Stimulated activated CD4-positive, alpha-beta T cell treated with anti-CD3 and anti-CD28 coated beads, Interleukin-15, amount 100 ng/mL, for 48 hours (primary cell): ENCODE results near the gene PLPP4.

ENCODE experiments used
- DNase-seq, 2 donors: peaks; one replicate each; pipeline ENCODE4 v3.0.0-alpha.2; 2020; ENCODE audit warnings: low read depth in 2 of 2

The PLPP4 gene

DNA sequence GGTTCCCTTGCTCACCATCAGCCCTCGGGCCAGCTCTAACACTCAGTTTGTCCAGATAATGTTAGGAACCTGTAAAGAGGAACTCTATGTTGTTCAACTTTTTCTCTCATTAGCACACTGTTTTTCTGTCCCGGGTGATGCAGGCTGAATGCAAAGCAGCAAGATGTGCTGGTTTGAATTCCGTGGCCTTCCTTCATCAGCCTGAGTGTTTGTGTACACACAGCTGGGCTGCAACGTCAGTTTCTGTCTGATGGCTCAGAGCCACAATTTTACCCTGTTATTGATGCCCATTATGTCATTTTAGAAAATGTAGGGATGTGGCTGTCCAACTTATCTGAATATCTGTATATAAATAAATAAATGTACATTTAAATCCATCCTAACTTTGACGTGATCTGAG lies 152.0 kb downstream of the PLPP4 start:
- no peak for DNase-seq

DNA sequence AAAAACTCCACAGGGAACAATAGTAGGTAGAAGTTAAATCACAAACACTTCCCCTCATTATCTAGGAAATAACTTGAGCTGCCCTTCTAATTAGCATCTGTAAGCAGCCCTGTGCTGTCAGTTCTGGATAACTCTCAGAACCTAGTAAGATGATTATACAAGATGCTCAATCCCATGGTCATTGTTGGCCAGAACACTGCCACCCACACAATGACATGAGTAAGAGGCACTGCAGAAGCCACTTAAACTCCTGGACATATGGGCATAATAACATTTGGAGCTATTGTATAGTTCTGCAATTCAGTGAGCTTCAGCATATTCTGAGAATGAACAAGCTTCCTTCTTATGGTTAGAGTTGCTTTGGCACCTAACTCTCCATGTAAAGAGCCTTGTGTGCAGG lies 153.8 kb downstream of the PLPP4 start:
- DNase-seq: no peak

DNA sequence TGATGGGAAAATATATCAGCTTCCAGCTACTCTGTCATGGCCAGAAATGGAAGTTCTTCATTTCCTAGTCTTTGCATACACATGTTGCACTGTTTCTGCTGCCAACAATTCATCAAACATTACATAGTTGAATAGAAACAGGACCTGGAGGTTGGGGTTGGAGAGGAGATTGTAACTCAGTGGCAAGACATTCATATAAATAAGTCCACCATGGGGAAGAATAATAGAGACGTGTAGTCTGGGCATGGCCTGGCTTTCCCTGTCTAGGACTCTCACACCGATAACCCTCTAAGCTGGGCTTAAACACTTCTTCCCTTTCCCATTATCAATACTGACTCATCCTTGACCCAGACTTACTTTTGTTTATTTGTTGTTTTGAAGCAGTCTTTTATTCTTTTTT lies 155.7 kb downstream of the PLPP4 start:
- no peak for DNase-seq

DNA sequence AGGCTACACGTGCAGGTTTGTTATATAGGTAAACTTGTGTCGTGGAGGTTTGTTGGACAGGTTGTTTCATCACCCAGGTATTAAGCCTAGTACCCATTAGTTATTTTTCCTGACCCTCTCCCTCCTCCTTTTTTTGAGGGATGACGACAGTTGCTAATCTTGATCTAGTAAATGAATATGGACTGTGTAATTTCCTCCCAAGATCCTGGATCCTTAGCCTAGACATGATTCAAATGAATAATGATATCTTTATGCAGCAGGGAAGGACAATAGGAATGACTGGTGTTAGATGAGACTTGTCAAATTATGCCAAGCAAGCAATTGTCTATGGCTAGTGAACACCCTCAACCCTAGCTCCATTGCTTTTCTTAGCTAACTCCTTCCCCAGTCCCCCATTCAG lies 156.2 kb downstream of the PLPP4 start:
- DNase-seq: no peak

DNA sequence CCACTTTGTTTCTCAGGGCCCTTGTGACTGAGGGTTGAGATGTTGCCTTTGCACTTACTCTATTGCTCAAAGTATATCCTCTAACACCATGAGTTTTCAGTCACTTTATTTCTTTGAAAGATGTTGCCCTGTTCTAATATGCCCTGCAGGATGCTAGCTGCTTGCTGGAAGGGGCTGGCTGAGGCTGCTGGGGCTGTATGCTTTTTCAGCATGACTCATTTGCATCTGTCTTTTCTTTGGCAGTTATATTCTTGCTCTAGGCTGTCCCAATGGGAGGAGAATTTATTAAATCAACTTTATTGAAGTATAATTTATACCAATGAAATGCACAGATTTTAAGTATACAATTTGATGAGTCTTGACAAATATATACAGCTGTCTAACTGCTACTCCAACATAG lies 157.7 kb downstream of the PLPP4 start:
- no peak for DNase-seq

DNA sequence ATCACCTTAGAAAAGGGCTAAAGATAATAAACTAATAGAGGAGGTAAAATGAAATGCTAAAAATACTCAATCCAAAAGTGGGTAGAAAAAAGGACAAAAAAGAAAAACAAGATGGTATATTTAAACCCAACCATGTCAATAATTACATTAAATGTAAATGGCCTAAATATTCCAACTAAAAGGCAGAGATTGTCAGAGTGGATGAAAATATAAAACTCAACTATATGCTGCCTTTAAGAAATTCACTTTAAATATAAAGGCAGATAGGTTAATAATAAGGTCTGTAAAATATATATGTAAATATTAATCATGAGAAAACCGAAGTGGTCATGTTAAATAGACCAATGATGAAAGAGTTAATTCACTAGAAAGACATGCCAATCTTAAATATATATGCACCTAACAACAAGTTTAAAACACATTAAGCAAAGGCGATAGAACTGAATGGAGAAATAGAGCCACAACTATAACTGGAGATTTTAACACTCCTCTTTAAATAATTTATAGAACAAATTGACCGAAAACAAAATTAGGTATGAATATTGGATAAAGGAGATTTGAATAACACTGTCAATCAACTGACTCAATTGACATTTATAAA lies 159.4 kb downstream of the PLPP4 start:
- DNase-seq: no peak

DNA sequence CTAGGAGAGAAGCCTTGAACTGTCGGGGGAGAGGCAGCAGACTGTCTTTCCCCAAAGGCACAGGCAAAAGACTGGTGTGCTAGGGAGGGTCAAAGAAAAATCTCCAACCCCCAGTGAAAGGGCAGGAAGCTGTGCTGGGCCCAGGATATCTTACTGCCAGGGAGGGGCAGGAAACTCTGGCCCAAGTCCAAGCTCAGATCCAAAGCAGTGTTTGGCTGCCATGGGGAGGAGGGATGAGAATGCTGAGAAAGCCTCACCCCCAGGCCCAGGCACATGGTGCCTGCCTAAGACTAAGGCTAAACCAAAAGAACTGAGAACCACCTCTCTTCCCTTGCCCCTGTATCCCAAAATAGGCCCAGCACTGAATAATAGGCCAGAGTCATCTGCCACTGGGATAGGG lies 171.2 kb downstream of the PLPP4 start:
- no peak for DNase-seq

DNA sequence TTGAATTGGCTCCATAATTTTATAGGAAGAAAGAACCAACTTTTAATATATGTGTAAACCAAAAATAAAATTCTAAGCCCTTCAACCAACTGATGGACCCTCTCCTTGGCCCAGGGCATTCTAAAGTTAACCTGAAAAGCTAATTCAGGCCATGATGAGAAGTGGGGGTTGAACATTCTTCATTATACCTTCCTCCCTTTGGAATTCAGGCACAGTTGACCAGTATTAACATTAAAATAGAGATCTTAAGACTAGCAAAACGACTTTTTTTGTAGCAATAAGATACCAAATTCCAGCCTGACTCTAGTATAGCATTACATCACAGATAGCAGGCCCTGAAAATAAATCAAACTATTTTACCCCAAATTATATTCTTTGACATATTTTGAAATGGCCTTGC lies 173.2 kb downstream of the PLPP4 start:
- no peak for DNase-seq

DNA sequence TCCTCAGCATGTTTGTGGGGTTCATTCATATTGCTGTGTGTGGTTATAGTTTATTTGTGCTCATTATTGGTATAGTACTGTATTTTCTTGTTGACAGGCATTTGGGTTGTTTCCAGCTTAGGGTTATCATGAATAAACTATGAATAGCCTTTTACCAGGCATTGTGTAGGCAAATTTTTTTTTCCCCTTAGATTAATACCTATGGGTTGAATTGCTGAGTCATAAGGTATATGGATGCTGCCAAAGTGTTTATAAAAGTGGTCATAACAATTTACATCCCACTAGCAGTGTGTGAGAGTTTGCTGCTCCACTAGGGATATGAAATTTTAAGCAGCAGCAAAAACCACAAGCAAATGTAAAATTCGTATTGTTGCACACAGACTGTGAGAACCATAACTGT lies 175.0 kb downstream of the PLPP4 start:
- no peak for DNase-seq

DNA sequence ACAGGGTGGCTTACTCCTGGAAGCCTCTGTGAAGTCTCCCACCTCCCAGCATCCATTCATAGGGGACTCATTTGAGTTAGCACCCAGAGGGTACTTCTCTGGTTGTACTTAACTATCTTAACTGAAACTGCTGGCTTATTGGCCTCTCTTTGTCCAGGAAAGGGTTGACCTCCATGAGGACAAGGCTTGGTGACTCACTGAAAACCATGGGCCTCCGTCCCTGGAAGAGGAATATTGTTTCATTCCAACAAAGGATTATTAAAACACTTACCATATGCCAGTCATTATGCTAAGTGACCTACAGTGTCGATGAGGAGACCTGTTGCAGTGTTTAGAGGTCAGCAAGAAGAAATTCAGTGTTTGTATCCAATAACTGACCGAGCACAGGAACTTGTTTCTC lies 175.9 kb downstream of the PLPP4 start:
- no peak for DNase-seq

DNA sequence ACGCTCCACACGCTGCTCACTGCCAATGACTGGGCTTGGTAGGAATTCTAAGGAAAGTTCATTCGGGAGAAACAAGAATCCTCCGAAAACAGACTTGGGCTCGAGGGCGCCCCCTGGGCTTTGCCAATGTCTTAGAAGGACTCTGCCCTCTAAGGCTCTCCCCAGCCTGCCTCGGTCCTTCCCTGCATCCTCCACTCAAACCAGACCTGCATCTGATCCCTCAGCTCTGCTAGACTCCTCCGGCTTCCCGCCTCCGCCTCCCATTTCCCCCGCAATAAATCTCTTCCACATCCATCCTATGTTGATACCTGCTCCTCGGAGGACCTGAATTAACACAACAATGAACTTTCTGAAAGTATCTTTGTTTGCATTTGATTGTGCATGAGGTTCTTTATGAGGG lies 177.6 kb downstream of the PLPP4 start:
- DNase-seq: no peak
